Gastroesophageal sphincter (tissue), 3 donors: ENCODE results near the gene STARD13.

ENCODE experiments used
- CTCF ChIP-seq, 4 experiments: fragments of 200-600 bp in 2 of 4; fragments of 450-650 bp in 2 of 4; sonication (generic) in 1 of 4; IDR thresholded peaks; one replicate each; pipeline ENCODE4 v1.5.1; 2017 to 2019; ENCODE audit warnings: antibody characterized with exemption in 4 of 4, mild to moderate bottlenecking in 2 of 4, moderate library complexity in 2 of 4
- EP300 ChIP-seq: sonication (generic); formaldehyde crosslinking; IDR thresholded peaks from one replicate; pipeline ENCODE4 v1.6.1; 2017; ENCODE audit warnings: antibody characterized with exemption, mild to moderate bottlenecking
- POLR2A ChIP-seq, 2 donors: fragments of 450-650 bp; IDR thresholded peaks; one replicate each; pipeline ENCODE4 v1.6.1; 2017; ENCODE audit warnings: antibody characterized with exemption in 2 of 2, mild to moderate bottlenecking in 2 of 2, moderate library complexity in 1 of 2

DNA sequence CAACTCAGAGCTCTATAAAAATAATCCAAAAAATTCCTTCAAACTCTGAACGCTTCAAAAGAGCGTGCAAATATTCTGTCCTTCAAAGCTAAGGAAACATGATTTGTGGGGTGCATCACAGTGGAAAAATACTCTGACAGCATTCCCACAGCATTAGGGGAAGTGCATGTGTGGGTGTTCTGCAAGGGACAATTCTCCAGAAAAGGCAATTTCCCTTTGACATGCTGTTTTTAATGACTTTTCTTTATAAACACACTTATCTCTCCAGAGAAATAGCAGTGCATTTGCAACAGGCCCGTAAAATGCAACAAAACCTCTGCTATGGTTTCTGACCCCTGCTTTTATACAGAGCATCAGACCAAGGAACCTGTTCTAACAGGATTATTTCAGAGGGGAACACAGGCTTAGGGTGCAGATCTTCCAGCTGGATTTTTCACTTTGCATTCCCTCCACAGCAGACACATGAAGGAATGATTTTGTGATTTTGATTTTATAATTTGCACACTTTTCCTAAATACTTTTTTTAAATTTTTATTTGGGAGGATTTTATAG, 226.7 kb downstream of the STARD13 start:
- TF ChIP-seq CTCF (IDR thresholded peaks at IDR 0.05), result no peak
- no peak for TF ChIP-seq POLR2A (IDR thresholded peaks at IDR 0.05)
- no peak for TF ChIP-seq EP300
